PFSK-1 (cell line): ENCODE results near the gene ROBO2.

Source experiments
- POLR2AphosphoS5 ChIP-seq: IDR thresholded peaks from 2 replicates; pipeline ENCODE4 v1.6.1; 2012; ENCODE audit warnings: low read depth, mild to moderate bottlenecking, control low read depth, low read length, moderate library complexity
- SIN3A ChIP-seq: IDR thresholded peaks from 2 replicates; pipeline ENCODE4 v1.6.1; 2012; ENCODE audit warnings: mild to moderate bottlenecking, low read length, moderate library complexity, borderline replicate concordance; ENCODE audit not compliant: insufficient read depth
- TAF1 ChIP-seq: IDR thresholded peaks from 2 replicates; pipeline ENCODE4 v1.6.1; 2012; ENCODE audit warnings: low read length, control low read depth, borderline replicate concordance; ENCODE audit not compliant: insufficient read depth

GRCh38 chr3:77524946-77525682 is 485.2 kb downstream of the ROBO2 start:
- no peak for TF ChIP-seq POLR2AphosphoS5
- TF ChIP-seq SIN3A: no peak
- TF ChIP-seq TAF1: no peak
